NB4 (cell line): ENCODE measurements around the gene NR3C2.

ENCODE experiments used
- CTCF ChIP-seq: IDR thresholded peaks from one replicate; pipeline ENCODE4 v1.5.1; 2012; ENCODE audit warnings: low read depth, low read length
- MAX ChIP-seq: IDR thresholded peaks from 2 replicates; pipeline ENCODE4 v1.6.1; 2011; ENCODE audit warnings: low read depth, low read length
- POLR2A ChIP-seq: IDR thresholded peaks from 2 replicates; pipeline ENCODE4 v1.6.1; 2011; ENCODE audit warnings: mild to moderate bottlenecking; ENCODE audit not compliant: insufficient read length; ENCODE audit errors: extremely low read depth

- TF ChIP-seq POLR2A (no peak), CTCF (no peak), MAX (no peak)
These were observed 324.0 kb downstream of the NR3C2 start for GRCh38 chr4:148118179-148118578.
